Measurements from ENCODE around the gene CIBAR2. TPM values are rescaled to one million over a fixed set of nuclear protein-coding genes. Genes with fewer than 3 reads are reported as not detected.
"Not testable (repeated sequence)": the region's sequence is repeated elsewhere in the genome, so short reads cannot be mapped to it uniquely, and the experiment has no call there.

Gene CIBAR2
- total RNA-seq, 2 experiments from 2014 or later: not detected

DNA sequence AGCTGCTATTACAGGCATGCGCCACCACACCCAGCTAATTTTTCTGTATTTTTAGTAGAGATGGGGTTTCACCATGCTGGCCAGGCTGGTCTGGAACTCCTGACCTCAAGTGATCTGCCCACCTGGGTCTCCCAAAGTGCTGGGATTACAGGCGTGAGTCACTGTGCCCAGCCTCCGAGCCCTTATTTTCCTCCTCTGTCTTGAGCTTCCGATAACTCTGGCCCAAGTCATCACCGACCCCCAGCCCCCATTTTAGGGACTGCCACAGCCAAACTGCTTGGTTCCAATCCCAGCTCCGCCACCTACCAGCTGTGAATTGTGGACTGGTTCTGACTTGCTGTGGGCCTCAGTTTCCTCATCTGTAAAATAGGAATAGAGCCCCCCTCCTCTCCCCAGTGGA, 11.2 kb upstream of the CIBAR2 start:
- H3K36me3 Mint-ChIP-seq (ENCODE audit: low read depth); H3K27ac Mint-ChIP-seq; H3K9me3 Mint-ChIP-seq; intact Hi-C loops (cut with micrococcal nuclease); H3K4me3 Mint-ChIP-seq; DNase-seq; H3K27me3 Mint-ChIP-seq (ENCODE audit: low read depth): not testable (repeated sequence)
- peaks cover 14% of the 10 kb centered on the region for H3K4me1 Mint-ChIP-seq (ENCODE audit: low read depth)
- CTCF ChIA-PET: interaction anchor here (4.7 kb wide), 1 partner anchor 9 kb away, joined by 22 read pairs; no protein-coding TSS in a partner anchor

DNA sequence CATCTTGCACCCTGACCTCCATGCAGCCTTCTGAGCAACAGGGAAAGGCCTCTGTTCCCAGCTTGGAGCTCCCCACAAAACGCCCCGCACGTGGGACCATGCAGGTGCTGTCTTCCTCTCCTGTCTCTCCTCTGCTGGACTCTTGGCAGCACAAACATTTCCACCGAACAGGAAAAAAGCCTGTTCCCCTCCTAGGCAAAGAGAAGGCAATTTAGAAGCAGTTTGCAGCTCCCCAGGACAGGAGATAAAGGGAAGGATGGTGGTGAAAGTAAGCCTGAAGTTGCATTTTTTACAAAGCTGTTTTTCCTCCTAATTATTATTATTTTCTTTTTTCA, 7.7 kb upstream of the CIBAR2 start:
- CTCF ChIA-PET: interaction anchor here (1.1 kb wide), 2 partner anchors 29 to 115 kb away, joined by 3 to 4 read pairs; no protein-coding TSS in a partner anchor
- H3K36me3 Mint-ChIP-seq (ENCODE audit: low read depth): no peaks in the 10 kb centered on the region
- no peak for DNase-seq
- peaks cover 2% of the 10 kb centered on the region for H3K9me3 Mint-ChIP-seq
- H3K27ac Mint-ChIP-seq: no peak overlapping the region
- H3K4me3 Mint-ChIP-seq: no peak overlapping the region
- peaks cover 6% of the 10 kb centered on the region for H3K4me1 Mint-ChIP-seq (ENCODE audit: low read depth)
- intact Hi-C loops (cut with micrococcal nuclease): no loop called here
- no peaks in the 10 kb centered on the region for H3K27me3 Mint-ChIP-seq (ENCODE audit: low read depth)

DNA sequence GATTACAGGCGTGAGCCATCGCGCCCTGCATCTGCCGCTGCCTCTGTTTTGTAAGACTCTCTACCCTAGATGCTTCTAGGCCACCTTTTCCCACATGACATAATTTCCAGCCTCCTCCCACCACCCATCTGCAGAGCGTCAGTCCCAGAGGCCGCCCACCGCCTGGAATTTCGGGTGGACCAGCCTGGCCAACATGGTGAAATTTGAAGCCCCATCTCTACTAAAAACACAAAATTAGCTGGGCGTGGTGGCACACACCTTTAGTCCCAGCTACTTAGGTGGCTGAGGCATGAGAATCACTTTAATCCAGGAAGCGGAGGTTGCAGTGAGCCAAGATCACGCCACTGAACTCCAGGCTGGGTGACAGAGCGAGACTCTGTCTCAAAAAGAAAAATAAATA, 5.1 kb upstream of the CIBAR2 start:
- H3K4me1 Mint-ChIP-seq (ENCODE audit: low read depth): peaks cover 10% of the 10 kb centered on the region
- CTCF ChIA-PET: no interaction called here
- no peak for DNase-seq
- intact Hi-C loops (cut with micrococcal nuclease): loop anchor here (5.0 kb wide), 1 partner anchor 130 kb away; no protein-coding TSS in a partner anchor
- H3K27ac Mint-ChIP-seq: no peak overlapping the region
- H3K4me3 Mint-ChIP-seq: no peak overlapping the region
- H3K27me3 Mint-ChIP-seq (ENCODE audit: low read depth): no peaks in the 10 kb centered on the region
- H3K9me3 Mint-ChIP-seq: peaks cover 2% of the 10 kb centered on the region
- no peaks in the 10 kb centered on the region for H3K36me3 Mint-ChIP-seq (ENCODE audit: low read depth)

DNA sequence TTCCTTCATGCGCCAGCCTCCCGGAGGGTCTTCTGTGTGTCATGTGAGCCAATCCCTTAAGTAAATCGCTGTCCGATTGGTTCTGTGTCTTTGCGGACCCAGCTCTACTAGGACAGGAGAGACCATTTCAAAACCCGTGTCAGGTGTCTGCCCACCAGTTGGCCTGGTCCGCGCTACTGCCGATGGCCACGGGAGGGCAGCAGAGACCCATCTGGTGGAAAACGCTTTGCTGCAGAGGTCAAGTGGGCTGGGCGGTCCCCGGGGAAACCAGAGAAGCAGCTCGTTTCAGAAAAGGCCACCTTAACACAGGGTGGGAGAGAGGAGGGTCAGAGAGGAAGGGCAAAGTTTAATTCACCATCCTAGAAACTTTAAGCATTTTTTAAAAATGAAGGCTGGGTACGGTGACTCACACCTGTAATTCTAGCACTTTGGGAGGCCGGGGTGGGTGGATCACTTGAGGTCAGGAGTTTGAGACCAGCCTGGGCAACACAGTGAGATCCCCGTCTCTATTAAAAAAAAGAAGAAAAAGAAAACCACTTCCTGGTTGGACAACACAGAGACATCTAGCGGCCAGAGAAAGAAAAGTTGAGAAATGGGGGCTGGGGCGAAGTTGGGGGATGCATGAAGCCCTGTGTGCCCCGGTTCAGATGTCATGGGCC, 2.8 kb upstream of the CIBAR2 start:
- peak overlapping the region; percentile 55 for H3K4me3 Mint-ChIP-seq
- intact Hi-C loops (cut with micrococcal nuclease): loop anchor here (5.0 kb wide), 1 partner anchor 132 kb away; no protein-coding TSS in a partner anchor
- H3K4me1 Mint-ChIP-seq (ENCODE audit: low read depth): peaks cover 10% of the 10 kb centered on the region
- CTCF ChIA-PET: interaction anchor here (0.6 to 2.8 kb wide), 24 partner anchors 11 to 305 kb away, joined by 3 to 22 read pairs (median 3); partner anchors contain the start of gene ZDHHC7
- H3K27ac Mint-ChIP-seq: peak overlapping the region; percentile 68
- H3K27me3 Mint-ChIP-seq (ENCODE audit: low read depth): no peaks in the 10 kb centered on the region
- peak; percentile 92 for DNase-seq
- no peaks in the 10 kb centered on the region for H3K36me3 Mint-ChIP-seq (ENCODE audit: low read depth)
- peaks cover 2% of the 10 kb centered on the region for H3K9me3 Mint-ChIP-seq

- Mint-ChIP-seq H3K27me3 (ENCODE audit: low read depth) (no peaks in the 10 kb centered on the region), H3K4me1 (ENCODE audit: low read depth) (peaks cover 10% of the 10 kb centered on the region), H3K27ac (no peak overlapping the region), H3K4me3 (no peak overlapping the region), H3K9me3 (peaks cover 2% of the 10 kb centered on the region), H3K36me3 (ENCODE audit: low read depth) (no peaks in the 10 kb centered on the region)
- intact Hi-C loops (cut with micrococcal nuclease): no loop called here
- CTCF ChIA-PET: interaction anchor here (0.9 to 2.8 kb wide), 4 partner anchors 9 to 57 kb away, joined by 3 to 22 read pairs (median 6); no protein-coding TSS in a partner anchor
- no peak for DNase-seq
Observed at GRCh38 chr16:85113913-85114312, 1.6 kb upstream of the CIBAR2 start.

DNA sequence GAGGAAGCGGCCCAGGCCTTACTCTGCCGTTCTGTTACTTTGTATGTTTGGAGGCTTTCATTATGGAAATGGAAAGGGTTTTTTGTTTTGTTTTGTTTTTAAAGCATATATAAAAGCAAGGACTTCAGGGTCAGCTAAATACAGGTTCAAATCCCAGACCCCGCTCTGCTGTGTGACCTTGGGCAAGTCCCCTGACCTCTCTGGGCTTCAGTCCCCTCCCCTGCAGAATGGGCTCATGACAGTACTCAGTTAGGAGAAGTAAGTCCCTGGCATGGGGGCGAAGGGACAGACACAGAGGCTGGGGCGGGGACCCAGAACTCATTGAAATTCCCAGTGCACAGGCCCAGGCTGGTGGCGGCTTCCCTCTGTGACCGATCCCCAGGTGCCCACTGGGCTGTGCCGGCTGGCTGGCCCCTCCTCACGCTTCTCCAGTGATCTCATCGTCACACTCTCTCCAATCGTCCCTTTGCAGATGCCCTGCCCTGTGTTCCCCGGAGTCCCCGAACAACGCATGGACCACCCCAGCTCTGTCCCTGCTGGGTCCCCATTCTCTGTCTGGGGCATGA, 979 bp upstream of the CIBAR2 start:
- H3K4me1 Mint-ChIP-seq (ENCODE audit: low read depth): peaks cover 10% of the 10 kb centered on the region
- H3K36me3 Mint-ChIP-seq (ENCODE audit: low read depth): no peaks in the 10 kb centered on the region
- intact Hi-C loops (cut with micrococcal nuclease): no loop called here
- CTCF ChIA-PET: interaction anchor here (1.8 to 2.8 kb wide), 2 partner anchors 9 to 12 kb away, joined by 5 to 22 read pairs; no protein-coding TSS in a partner anchor
- no peak overlapping the region for H3K27ac Mint-ChIP-seq
- H3K27me3 Mint-ChIP-seq (ENCODE audit: low read depth): no peaks in the 10 kb centered on the region
- no peak for DNase-seq
- H3K4me3 Mint-ChIP-seq: no peak overlapping the region
- H3K9me3 Mint-ChIP-seq: peaks cover 2% of the 10 kb centered on the region

GRCh38 chr16:85111184-85111583, 1.1 kb downstream of the CIBAR2 start:
- Mint-ChIP-seq H3K36me3 (ENCODE audit: low read depth) (no peaks in the 10 kb centered on the region), H3K27me3 (ENCODE audit: low read depth) (no peaks in the 10 kb centered on the region), H3K4me3 (no peak overlapping the region), H3K4me1 (ENCODE audit: low read depth) (peaks cover 8% of the 10 kb centered on the region), H3K27ac (no peak overlapping the region), H3K9me3 (no peaks in the 10 kb centered on the region)
- intact Hi-C loops (cut with micrococcal nuclease): no loop called here
- no peak for DNase-seq
- CTCF ChIA-PET: no interaction called here

DNA sequence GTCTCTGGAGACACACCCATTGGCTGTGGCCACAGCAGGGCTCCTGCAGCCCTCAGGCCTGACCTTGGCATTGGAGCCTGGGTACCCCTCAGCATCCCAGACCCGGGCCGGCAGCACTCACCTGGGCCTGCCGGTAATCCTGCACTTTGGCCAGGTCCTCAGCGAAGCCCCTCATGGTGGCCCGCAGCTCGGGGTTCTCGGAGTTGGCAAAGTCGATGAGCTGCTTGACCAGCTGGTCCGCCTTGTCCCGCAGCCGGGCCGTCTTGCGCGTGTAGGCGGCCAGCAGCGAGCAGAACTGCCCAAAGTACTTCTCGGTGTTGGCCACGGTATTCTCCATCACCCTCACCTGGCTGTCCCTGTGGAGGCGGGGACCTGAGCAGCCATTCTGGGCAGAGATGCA, 2.2 kb downstream of the CIBAR2 start:
- Mint-ChIP-seq H3K4me3 (no peak overlapping the region), H3K27ac (no peak overlapping the region), H3K4me1 (ENCODE audit: low read depth) (peaks cover 13% of the 10 kb centered on the region), H3K27me3 (ENCODE audit: low read depth) (no peaks in the 10 kb centered on the region), H3K9me3 (no peaks in the 10 kb centered on the region), H3K36me3 (ENCODE audit: low read depth) (no peaks in the 10 kb centered on the region)
- DNase-seq: no peak
- intact Hi-C loops (cut with micrococcal nuclease): no loop called here
- CTCF ChIA-PET: no interaction called here

DNA sequence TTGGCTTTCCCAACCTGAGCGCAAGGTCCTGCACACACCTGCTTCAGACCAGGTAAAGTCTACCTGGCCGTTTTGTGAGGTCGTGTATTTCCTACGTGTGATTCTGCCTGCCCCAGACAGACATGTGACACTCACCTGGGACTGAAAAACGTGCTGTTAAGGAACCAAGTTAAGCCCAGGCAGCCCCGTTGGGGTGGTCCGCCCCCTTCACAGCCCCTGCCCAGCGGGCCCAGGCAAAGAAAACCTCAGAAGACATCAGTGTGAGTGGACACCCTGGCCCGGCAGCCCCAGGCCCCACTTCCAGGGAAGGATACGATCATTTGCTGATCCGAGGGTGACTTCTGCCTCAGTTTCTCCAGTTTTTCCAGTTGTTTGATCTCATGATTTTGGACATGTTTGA, 4.7 kb downstream of the CIBAR2 start:
- Mint-ChIP-seq H3K36me3 (ENCODE audit: low read depth) (no peaks in the 10 kb centered on the region), H3K27me3 (ENCODE audit: low read depth) (no peaks in the 10 kb centered on the region), H3K4me3 (no peak overlapping the region), H3K9me3 (no peaks in the 10 kb centered on the region), H3K4me1 (ENCODE audit: low read depth) (peaks cover 27% of the 10 kb centered on the region), H3K27ac (no peak overlapping the region)
- no peak for DNase-seq
- intact Hi-C loops (cut with micrococcal nuclease): no loop called here
- CTCF ChIA-PET: no interaction called here

DNA sequence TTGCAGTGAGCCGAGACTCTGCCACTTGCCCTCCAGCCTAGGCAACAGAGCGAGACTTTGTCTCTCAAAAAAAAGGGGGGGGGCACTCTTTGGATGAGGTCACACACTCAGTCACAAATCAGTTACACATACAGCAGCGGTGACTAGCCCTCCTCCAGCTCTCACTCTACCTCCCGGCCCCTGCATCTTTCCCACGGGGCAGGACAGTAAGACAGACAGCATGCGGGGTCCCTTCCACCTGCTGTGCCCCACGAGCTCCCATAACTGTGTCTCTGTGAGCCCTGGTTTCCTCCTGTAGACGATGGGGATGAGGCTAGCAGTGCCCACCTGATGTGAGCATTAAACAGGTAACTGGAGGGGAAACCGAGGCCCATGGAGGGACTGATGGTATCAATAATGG, 5.2 kb downstream of the CIBAR2 start:
- H3K4me1 Mint-ChIP-seq (ENCODE audit: low read depth): peaks cover 28% of the 10 kb centered on the region
- no peak overlapping the region for H3K27ac Mint-ChIP-seq
- intact Hi-C loops (cut with micrococcal nuclease): no loop called here
- no peaks in the 10 kb centered on the region for H3K27me3 Mint-ChIP-seq (ENCODE audit: low read depth)
- no peaks in the 10 kb centered on the region for H3K36me3 Mint-ChIP-seq (ENCODE audit: low read depth)
- no peaks in the 10 kb centered on the region for H3K9me3 Mint-ChIP-seq
- no peak overlapping the region for H3K4me3 Mint-ChIP-seq
- no peak for DNase-seq
- CTCF ChIA-PET: no interaction called here

- Mint-ChIP-seq H3K27ac (no peak overlapping the region), H3K36me3 (ENCODE audit: low read depth) (no peaks in the 10 kb centered on the region), H3K4me3 (no peak overlapping the region), H3K27me3 (ENCODE audit: low read depth) (no peaks in the 10 kb centered on the region), H3K4me1 (ENCODE audit: low read depth) (peaks cover 29% of the 10 kb centered on the region), H3K9me3 (no peaks in the 10 kb centered on the region)
- DNase-seq: no peak
- intact Hi-C loops (cut with micrococcal nuclease): no loop called here
- CTCF ChIA-PET: interaction anchor here (0.6 to 1.9 kb wide), 6 partner anchors 8 to 158 kb away, joined by 3 to 5 read pairs (median 4); partner anchors contain the start of gene ZDHHC7
Observed at GRCh38 chr16:85105475-85105874, 6.8 kb downstream of the CIBAR2 start.

GRCh38 chr16:85104821-85105391, 7.4 kb downstream of the CIBAR2 start:
- CTCF ChIA-PET: interaction anchor here (0.9 to 1.9 kb wide), 6 partner anchors 8 to 148 kb away, joined by 3 to 5 read pairs (median 4); partner anchors contain the start of gene ZDHHC7
- Mint-ChIP-seq H3K36me3 (ENCODE audit: low read depth) (no peaks in the 10 kb centered on the region), H3K27ac (peak overlapping the region; percentile 24), H3K9me3 (no peaks in the 10 kb centered on the region), H3K27me3 (ENCODE audit: low read depth) (no peaks in the 10 kb centered on the region), H3K4me3 (no peak overlapping the region), H3K4me1 (ENCODE audit: low read depth) (peaks cover 29% of the 10 kb centered on the region)
- DNase-seq: peak; percentile 25
- intact Hi-C loops (cut with micrococcal nuclease): no loop called here
